ENCODE results near the gene DUSP14.

Gene DUSP14

GRCh38 chr17:37558299-37558698 lies 68.6 kb downstream of the DUSP14 start:
- DNase-seq (ENCODE audit: low read depth in 2 of 2) = no peak

- no peak for DNase-seq (ENCODE audit: low read depth in 2 of 2)
Observed at GRCh38 chr17:37562016-37562745, 72.5 kb downstream of the DUSP14 start.

All from fibroblast of skin of left biceps (primary cell).